Measurements from ENCODE around the gene OTX1.

DNA sequence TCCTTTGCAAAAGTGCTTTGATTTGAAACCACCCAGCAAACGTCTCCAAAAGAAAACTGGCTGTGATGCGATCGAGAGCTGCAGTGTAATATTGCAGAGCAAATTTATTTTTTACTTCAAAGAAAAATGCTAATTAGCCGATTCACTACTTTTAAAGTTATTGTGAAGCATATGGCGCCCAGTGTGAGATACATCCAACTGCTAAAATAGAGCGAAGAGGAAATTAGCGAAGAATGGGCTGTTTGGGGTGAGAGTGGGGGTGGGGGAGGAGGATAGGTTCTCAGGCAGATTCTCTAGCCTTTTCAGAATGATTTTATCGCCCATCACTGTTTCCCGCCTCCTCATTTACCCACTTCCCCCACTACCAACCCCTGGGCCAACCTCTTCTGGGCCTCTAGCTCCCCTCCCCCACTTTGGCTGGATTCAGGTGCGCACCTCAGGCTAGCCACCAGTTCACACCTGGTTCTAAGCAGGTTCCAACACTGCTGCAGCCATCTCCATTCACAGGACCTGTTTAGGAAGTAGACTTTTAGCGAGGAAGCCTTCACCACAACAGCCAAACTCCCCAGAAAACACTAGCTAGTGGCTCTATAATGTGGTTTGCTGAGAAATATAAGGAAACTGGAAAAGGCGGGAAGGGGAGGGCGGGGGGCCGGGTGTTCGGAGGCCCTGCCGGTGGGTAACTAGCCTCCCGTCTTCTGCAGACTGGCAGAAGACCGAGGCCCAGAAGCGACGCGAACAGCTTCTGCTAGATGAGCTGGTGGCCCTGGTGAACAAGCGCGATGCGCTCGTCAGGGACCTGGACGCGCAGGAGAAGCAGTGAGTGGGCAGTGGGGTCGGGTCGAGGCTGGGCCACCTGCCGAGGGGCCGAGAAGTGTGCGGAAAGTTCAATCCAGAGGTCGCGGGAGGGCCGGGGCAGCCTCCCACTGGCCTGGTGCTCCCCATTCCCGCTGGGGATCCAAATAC lies 6.0 kb upstream of the OTX1 start:
- TF ChIP-seq MYC (IDR thresholded peaks at IDR 0.05; ENCODE audit: low read depth, low read length), result no peak
- no peak for TF ChIP-seq POLR2A (IDR thresholded peaks at IDR 0.05; ENCODE audit: extremely low read depth, insufficient read length)
- TF ChIP-seq CTCF (IDR thresholded peaks at IDR 0.05; ENCODE audit: low read depth, low read length), result no peak
- TF ChIP-seq, protein P1, sequence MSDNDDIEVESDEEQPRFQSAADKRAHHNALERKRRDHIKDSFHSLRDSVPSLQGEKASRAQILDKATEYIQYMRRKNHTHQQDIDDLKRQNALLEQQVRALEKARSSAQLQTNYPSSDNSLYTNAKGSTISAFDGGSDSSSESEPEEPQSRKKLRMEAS (IDR thresholded peaks at IDR 0.05; ENCODE audit: low read depth, low read length), result no peak
